HepG2 (cell line): ENCODE measurements around the gene YIPF4. TPM values are rescaled to one million over a fixed set of nuclear protein-coding genes. Genes with fewer than 3 reads are reported as not detected.

Experiments used
- ARID4A ChIP-seq: sonication (generic); formaldehyde crosslinking; IDR thresholded peaks from 2 replicates; pipeline ENCODE4 v1.5.0; 2020; ENCODE audit warnings: mild to moderate bottlenecking, missing genetic modification reagents, borderline replicate concordance
- ARNT2 ChIP-seq: sonication (generic); formaldehyde crosslinking; IDR thresholded peaks from 2 replicates; pipeline ENCODE4 v1.8.0; 2022; ENCODE audit warnings: mild to moderate bottlenecking, low read depth, missing genetic modification reagents, moderate library complexity
- HMG20A ChIP-seq: IDR thresholded peaks from 2 replicates; pipeline ENCODE4 v1.6.1; 2016; ENCODE audit warnings: borderline replicate concordance
- HMGA1 ChIP-seq: sonication (generic); formaldehyde crosslinking; conservative IDR thresholded peaks from 2 replicates; pipeline ENCODE4 v1.4.0; 2020; ENCODE audit warnings: missing genetic modification reagents
- HMGXB4 ChIP-seq, 2 experiments: sonication (generic) in 1 of 2; formaldehyde crosslinking in 1 of 2; IDR thresholded peaks; 2 replicates each; pipeline versions ENCODE4 v1.4.0 to v1.6.1; 2018 to 2020; ENCODE audit warnings: missing genetic modification reagents in 2 of 2, borderline replicate concordance in 1 of 2, low read depth in 1 of 2, mild to moderate bottlenecking in 1 of 2, missing biosample characterization in 1 of 2
- HOXA7 ChIP-seq: sonication (generic); formaldehyde crosslinking; IDR thresholded peaks from 2 replicates; pipeline ENCODE4 v1.8.1; 2022; ENCODE audit warnings: mild to moderate bottlenecking, missing genetic modification reagents, moderate library complexity
- JUND ChIP-seq: sonication (generic); formaldehyde crosslinking; IDR thresholded peaks from 2 replicates; pipeline ENCODE4 v1.8.0; 2022; ENCODE audit warnings: mild to moderate bottlenecking, missing genetic modification reagents
- LCORL ChIP-seq, 2 experiments: fragments of 450-650 bp in 1 of 2; sonication (generic) in 1 of 2; formaldehyde crosslinking in 1 of 2; IDR thresholded peaks; 2 replicates each; pipeline versions ENCODE4 v1.5.0 to v1.6.1; 2017 to 2020; ENCODE audit warnings: antibody characterized with exemption in 1 of 2, missing genetic modification reagents in 1 of 2
- POGZ ChIP-seq: sonication (generic); formaldehyde crosslinking; IDR thresholded peaks from 2 replicates; pipeline ENCODE4 v1.4.0; 2020; ENCODE audit warnings: mild to moderate bottlenecking, missing genetic modification reagents
- RFX3 ChIP-seq: IDR thresholded peaks from 2 replicates; pipeline ENCODE4 v1.6.1; 2016; ENCODE audit warnings: missing biosample characterization, missing genetic modification reagents
- RXRA ChIP-seq: sonication (generic); formaldehyde crosslinking; IDR thresholded peaks from 2 replicates; pipeline ENCODE4 v1.5.1; 2020; ENCODE audit warnings: missing genetic modification reagents
- SSRP1 ChIP-seq: IDR thresholded peaks from 2 replicates; pipeline ENCODE4 v1.6.1; 2016; ENCODE audit warnings: control low read depth
- TCF7L2 ChIP-seq: IDR thresholded peaks from 2 replicates; pipeline ENCODE4 v1.6.1; 2011; ENCODE audit warnings: mild to moderate bottlenecking, low read depth, low read length, moderate library complexity
- ZFP37 ChIP-seq: sonication (generic); formaldehyde crosslinking; IDR thresholded peaks from 2 replicates; pipeline ENCODE4 v1.4.0; 2020; ENCODE audit warnings: missing genetic modification reagents, borderline replicate concordance
- ZKSCAN5 ChIP-seq: sonication (generic); formaldehyde crosslinking; IDR thresholded peaks from 2 replicates; pipeline ENCODE4 v1.5.1; 2020; ENCODE audit warnings: mild to moderate bottlenecking, missing genetic modification reagents
- ZNF367 ChIP-seq: sonication (generic); formaldehyde crosslinking; IDR thresholded peaks from 2 replicates; pipeline ENCODE4 v1.4.0; 2020; ENCODE audit warnings: missing genetic modification reagents, borderline replicate concordance
- ZNF747 ChIP-seq: sonication (generic); formaldehyde crosslinking; IDR thresholded peaks from 2 replicates; pipeline ENCODE4 v1.8.1; 2023; ENCODE audit warnings: missing genetic modification reagents, mild to moderate bottlenecking, borderline replicate concordance
- polyA plus RNA-seq, 8 experiments: library from polyadenylated mRNA; depleted of rRNA in 3 of 8; stranded (reverse) in 7 of 8; unstranded in 1 of 8; fragments of >200 nt; fragmentation: Illumina TruSeq in 4 of 8; extraction: Trizol in 4 of 8; gene quantifications; 2 replicates each; pipeline versions ENCODE4 v1.2.1 to v1.2.3, GENCODE V29; 2011 to 2016; ENCODE audit warnings: low read depth in 4 of 8, missing spikeins in 1 of 8, mixed read lengths in 1 of 8; ENCODE audit not compliant: insufficient read depth in 1 of 8
- total RNA-seq, 5 experiments: library from RNA; depleted of rRNA; stranded (reverse); fragments of >200 nt; fragmentation: Illumina TruSeq; extraction: Trizol; gene quantifications; 2 replicates each; pipeline ENCODE4 v1.2.3, GENCODE V29; 2016; ENCODE audit warnings: low read depth in 1 of 5
- TF ChIP-seq, protein P1 (sequence below): sonication (generic); formaldehyde crosslinking; IDR thresholded peaks from 2 replicates; pipeline ENCODE4 v1.4.0; 2020; ENCODE audit warnings: missing genetic modification reagents
- TF ChIP-seq, protein P2 (sequence below): sonication (generic); formaldehyde crosslinking; IDR thresholded peaks from 2 replicates; pipeline ENCODE4 v1.4.0; 2020; ENCODE audit warnings: missing genetic modification reagents

The YIPF4 gene
- total and polyA plus RNA-seq, 2 of the 13 experiments (the other 11 are each of a cell fraction or from before 2014, with no cell fraction given) = 19.0 to 43.9 TPM

DNA sequence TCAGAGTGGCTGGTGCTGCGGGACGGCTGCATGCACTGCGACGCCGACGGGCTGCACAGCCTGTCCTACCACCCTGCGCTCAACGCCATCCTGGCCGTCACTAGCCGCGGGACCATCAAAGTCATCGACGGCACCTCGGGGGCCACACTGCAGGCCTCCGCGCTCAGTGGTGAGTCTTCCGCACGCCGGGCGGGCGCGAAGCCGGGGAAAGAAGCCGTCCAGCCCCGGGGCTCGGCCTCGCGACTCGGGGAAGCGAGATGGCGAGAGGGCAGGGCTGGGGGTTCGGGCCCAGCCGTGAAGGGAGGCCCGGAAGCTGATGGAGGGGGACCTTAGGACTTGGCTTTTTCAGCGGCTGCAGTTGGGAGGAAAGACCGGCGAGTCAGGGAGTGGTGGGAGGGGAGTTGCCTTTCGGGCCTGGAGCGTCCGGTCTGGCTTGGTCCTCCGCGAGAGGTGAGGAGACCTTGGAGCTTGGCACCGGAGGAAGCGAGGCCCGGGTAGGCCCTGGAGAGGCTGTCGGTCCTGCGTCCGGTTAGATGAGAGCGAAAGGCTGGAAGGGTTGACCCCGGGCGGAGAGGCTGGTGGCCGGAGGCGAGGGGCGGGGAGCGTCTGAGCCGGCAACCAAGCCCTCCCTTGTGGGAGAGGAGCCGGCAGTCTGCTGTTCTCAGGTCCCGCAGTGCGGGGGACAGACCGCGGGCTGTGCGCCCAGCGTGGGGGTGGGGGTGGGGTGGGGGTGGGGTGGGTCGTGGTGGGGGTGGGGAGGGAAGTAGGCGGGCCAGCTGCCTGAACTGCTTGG is 79.8 kb downstream of the YIPF4 start (continued):
- TF ChIP-seq LCORL (IDR thresholded peaks at IDR 0.05) (no peak), LCORL (CRISPR knock-in tag; IDR thresholded peaks at IDR 0.05) (no peak), ZKSCAN5 (no peak), HMGA1 (no peak), HMGXB4 (CRISPR knock-in tag; IDR thresholded peaks at IDR 0.05; ENCODE audit: borderline replicate concordance in 1 of 2, low read depth in 1 of 2) (peak in 1 of 2 experiments; percentile 79; a peak in 2 of 4 replicates), SSRP1 (no peak), ARNT2 (CRISPR knock-in tag) (no peak; the same call in 1 of the 2 replicates), RFX3 (CRISPR knock-in tag) (no peak), HOXA7 (0 out of 2 replicates have a peak, but pooled peaks have one; percentile 64), HMG20A (CRISPR knock-in tag) (peak; percentile 19; the same call in 1 of the 2 replicates), RXRA (CRISPR knock-in tag) (peak; percentile 45; the same call in 1 of the 2 replicates), JUND (CRISPR knock-in tag) (no peak), ARID4A (peak; percentile 78), POGZ (CRISPR knock-in tag) (no peak), ZFP37 (CRISPR knock-in tag) (0 out of 2 replicates have a peak, but pooled peaks have one; percentile 8), ZNF747 (CRISPR knock-in tag) (no peak), ZNF367 (peak; percentile 80; the same call in 1 of the 2 replicates), TCF7L2 (no peak)
- TF ChIP-seq, protein P1, sequence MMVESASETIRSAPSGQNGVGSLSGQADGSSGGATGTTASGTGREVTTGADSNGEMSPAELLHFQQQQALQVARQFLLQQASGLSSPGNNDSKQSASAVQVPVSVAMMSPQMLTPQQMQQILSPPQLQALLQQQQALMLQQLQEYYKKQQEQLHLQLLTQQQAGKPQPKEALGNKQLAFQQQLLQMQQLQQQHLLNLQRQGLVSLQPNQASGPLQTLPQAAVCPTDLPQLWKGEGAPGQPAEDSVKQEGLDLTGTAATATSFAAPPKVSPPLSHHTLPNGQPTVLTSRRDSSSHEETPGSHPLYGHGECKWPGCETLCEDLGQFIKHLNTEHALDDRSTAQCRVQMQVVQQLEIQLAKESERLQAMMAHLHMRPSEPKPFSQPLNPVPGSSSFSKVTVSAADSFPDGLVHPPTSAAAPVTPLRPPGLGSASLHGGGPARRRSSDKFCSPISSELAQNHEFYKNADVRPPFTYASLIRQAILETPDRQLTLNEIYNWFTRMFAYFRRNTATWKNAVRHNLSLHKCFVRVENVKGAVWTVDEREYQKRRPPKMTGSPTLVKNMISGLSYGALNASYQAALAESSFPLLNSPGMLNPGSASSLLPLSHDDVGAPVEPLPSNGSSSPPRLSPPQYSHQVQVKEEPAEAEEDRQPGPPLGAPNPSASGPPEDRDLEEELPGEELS (CRISPR knock-in tag) = no peak
- TF ChIP-seq, protein P2, sequence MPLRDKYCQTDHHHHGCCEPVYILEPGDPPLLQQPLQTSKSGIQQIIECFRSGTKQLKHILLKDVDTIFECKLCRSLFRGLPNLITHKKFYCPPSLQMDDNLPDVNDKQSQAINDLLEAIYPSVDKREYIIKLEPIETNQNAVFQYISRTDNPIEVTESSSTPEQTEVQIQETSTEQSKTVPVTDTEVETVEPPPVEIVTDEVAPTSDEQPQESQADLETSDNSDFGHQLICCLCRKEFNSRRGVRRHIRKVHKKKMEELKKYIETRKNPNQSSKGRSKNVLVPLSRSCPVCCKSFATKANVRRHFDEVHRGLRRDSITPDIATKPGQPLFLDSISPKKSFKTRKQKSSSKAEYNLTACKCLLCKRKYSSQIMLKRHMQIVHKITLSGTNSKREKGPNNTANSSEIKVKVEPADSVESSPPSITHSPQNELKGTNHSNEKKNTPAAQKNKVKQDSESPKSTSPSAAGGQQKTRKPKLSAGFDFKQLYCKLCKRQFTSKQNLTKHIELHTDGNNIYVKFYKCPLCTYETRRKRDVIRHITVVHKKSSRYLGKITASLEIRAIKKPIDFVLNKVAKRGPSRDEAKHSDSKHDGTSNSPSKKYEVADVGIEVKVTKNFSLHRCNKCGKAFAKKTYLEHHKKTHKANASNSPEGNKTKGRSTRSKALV (CRISPR knock-in tag) = peak; percentile 68; the same call in 1 of the 2 replicates
